NCI-H2171 treated with DMSO at 0.1 percent for 48 hours (cell line): ENCODE measurements around the gene FCN1.

Experiments used
- DNase-seq: peaks from one replicate; lab custom pipeline; 2025; lab: John Stamatoyannopoulos, UW

The FCN1 gene

DNA sequence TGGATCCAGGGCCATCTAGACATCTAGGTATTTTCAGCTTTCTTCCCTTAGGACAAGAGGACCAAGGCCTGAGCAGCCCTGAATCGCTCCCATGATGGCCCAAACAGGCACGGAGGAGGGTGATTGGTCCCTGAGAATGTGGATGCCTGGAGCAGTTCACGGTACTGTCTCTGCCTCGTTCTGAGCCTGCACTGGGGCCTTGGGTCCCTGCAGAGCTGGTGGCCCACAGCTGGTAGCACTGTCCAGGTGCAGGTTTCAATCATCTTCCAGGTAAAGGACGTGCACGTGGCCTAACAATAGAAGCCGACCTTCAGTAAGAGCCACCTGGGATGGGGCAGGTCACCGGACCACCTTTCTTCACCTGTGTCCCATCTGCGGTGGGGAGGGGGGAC, 19.4 kb upstream of the FCN1 start:
- DNase-seq, result no peak

DNA sequence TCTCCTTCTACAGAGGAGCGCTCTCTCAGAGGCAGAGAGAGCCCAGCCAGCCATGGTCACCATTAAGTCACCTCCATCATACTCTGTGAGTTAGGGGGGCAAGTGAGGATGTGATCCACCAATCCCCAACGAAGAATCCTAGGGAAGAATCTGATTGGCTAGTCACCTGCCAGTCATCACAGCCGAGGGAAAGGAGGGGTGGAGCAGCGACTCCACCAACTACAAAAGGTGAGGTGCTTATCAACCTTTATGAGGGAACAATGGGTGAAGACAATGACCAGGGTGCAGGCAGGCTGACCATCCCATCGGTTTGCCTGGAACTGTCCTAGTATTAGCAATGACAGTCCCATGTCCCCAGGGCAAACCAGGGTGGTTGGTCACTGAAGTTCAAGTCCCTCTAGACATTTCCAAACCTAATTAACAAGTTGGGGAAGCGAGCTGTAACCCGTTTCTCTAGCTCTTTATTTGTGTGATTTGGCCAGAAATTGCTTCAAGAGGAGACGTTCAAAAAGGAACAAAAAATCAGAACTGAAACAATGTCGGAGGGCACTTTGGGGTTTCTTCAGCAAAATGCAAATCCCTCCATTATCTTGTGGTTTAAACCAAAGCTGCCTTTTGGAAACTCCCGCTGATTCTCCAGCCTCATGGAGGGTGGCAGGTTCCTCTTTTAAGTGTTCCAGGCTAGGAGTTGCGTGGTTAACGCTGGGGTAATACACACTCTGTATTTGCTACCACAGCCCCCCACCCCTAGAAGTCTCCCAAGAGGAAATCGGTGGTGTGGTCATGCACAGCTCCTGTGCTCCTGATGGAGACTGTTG, 18.8 kb upstream of the FCN1 start:
- no peak for DNase-seq

DNA sequence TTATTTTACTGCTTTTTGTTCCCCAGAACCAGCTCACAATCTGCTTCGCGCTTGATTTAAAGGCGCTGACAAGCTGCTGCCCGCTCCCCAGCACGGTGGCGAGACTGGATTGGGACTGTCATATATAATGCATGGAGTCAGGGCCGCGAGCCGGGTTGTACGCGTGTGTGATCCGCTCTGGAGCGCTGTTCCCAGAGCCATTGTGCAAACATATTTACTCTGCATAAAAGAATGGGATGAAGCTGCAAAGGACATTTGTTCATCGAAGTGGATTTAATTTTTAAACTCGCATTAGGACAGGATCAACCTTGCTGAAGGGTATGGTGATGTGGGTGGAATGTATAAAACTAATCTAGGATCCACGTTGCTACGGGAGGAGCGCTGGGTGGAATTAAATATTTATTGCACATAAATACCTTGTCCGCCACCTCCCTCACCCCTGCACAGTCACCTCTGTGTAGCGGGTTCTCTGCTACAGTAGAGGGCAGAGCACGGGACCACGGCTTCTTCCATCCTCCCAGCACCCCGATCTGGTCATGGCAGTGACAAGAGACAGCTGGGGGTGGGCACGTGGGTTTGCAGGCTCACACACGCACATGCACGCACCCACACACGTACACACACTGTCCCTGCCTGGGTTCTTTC, 18.1 kb upstream of the FCN1 start:
- DNase-seq, result no peak

DNA sequence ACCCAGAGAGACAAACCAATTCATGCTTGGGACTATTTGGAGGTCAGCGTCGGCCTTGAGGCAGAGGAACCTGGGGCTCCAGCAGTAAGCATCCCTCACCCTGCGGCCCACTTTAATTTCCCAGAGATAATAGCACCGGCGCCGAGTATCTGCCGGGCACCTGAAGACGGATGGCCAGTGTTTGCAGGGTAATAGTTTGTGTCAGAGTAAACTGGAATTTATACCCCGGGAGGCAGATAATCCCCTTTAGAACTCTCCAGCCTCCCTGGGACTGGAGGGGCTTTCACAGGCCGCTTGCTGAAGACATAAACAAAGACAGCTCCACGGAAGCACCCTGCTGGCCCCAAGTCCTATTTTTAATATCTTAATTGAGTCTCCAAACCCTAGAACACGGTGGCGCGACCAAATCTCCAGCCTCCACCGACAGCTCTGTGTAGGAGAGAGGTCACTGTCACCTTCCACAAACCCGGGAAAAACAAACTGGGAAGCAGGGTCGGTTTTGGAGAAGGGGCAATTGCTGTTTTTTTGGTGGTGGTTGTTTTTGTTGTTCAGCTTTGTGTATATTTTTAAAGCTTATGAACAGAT, 17.4 kb upstream of the FCN1 start:
- no peak for DNase-seq

DNA sequence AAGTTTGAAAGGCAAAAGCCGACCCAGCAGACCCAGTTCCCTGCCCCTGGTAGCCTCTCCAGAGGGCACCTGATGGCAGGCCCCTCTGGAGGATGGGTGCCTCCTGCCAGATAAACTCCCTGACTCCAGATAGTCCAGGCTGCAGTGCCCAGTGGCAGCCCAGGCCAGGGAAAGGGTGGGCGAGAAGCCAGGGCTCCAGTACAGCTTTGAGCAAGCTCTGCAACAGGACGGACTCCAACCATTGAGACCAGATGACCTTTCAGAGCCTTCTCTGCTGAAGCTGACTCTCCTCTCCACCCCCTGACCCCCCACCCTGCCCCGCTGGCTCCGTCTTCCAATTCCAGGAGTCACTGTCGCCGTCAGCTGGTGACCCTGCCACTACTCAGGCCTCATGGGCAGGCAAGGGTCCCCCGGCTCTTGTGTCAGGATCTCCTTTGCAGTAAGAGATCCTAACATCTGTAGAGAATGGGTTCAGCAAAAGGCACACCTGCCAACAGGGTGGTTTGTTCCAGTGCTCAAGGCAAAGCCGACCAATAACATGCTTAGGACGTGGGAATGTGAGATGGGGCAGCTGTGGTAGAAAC, 15.5 kb upstream of the FCN1 start:
- peak; percentile 25 for DNase-seq

DNA sequence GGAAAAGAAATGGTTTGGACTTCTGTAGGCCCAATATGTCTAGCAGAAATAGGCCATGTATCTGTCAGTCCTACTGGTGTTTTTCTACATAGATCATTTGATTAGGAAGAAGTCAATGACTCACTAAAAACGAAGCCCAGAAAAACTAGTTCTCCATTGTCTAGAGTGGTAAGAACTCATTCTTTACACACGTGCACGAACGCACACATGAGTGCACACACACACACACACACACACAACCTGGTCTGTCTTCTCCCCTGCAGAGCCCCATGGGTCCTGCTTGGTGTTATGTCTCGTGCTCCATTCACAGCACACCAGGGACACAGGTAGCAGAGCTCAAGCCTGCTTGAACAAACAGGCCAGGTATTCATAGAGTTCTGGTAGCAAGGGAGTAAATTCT, 14.9 kb upstream of the FCN1 start:
- no peak for DNase-seq

DNA sequence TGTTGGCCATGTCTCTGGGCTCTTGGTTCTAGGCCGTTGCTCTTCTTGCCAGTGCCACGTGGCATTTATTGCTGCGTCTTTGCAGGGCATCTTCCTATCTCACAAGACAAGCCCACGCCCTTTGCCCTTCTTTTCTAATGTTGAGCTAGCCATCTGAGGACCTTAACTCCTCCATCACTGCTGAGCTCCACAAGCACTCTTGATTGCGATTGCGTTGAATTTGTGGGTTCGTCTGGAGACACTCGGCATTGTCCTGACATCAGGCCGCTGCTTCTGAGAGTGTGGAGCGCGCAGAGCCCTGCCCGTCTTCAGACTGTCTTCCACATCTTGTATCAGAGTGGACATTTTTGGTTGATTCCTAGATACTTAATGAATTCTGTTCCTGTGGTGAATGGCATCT, 14.5 kb upstream of the FCN1 start:
- DNase-seq, result no peak

DNA sequence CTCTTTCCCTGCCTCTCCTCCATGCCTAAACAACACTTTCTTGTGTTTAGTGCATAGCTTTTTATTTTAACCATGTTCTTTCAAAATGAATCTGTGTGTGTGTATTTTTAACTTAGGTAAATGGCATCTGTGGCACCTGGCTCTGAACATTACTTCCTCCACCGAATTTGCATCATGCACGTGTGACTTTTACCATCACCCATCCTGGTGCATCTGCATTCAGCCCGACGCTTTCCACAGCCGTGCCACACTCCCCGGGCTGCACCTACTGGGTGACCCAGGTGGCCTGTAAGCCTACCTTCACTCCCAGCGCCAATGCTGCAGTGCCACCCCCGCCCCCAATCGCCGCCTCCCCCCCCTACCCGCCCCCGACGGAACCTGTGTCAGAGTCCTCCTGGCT, 12.7 kb upstream of the FCN1 start:
- no peak for DNase-seq

DNA sequence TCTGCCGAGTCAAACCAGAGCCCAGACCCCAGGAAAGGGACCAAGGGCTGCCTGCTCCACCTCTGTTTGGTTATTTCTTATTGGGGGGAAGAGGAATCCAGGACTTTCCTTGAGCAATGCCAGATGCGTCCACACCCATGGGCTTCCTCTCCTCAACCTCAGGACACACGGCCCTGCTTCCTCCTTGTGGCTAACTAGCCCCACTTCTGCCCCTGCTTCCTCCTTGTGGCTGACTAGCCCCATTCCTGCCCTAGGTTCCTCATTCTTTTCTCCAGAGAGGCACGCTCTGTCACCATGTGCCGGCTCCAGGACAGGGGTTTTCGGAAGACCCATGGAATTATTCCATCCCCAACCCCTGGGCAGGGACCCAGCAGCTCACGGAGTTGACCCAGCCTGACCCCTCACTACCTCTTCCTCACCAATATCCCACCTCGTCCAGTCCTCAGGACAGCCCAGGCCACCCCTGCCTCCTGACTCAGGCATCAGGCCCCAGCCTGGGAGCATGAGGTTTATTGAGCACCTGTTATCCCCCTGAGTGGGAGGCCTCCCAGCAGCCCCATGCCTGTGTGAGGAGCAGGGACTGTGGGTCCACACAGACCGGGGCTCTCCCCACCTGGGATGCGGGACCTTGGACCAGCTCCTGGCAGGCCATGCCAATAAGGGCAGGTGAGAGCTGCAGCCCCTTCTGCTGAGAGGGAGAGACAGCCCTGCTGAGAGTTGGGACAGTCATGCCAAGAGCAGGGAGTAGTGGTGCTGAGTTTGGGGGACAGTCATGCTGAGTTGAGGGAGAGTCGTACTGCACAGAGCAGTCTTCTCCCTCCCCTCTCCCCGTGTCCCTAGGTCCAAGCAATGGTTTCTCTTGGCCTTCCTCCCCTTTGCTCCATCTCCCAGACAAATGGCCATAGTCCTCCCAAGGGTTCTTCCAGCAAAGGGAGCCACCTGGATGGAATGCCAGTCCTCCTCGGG, 11.8 kb upstream of the FCN1 start:
- DNase-seq, result no peak

DNA sequence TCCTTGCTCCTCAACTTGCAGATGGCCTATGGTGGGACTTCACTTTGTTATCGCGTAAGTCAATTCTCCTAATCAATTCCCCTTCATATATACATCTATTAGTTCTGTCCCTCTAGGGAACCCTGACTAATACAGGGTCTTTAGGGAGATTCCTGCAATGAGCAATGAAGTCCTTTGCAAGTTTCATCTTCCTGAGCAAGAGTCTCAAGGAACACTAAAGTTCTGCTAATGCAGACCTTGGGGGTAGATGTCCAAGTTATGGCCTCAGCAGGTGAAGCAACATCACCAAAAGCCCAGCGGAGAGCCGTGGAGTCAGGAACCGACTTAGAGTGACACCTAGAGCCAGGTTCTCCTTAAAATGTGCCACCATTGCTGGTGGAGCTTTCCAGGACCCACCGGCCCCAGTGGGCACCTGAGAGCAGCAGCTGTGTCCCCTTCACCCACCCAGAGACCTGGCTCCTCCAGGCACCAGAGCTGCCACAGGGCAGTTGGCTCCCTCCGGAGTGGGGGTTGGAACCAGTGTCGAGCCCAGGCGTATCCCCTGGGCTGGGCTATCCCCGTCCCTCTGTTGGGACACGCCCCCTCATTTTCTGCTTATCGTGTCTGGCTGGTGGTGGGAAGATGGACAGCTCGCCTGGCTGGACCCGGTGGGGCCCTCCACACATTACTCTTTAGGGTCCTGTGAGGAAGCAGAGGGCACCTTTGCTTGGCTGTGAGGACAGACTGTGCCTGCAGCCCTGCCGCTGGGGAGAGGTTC, 10.9 kb upstream of the FCN1 start:
- no peak for DNase-seq

DNA sequence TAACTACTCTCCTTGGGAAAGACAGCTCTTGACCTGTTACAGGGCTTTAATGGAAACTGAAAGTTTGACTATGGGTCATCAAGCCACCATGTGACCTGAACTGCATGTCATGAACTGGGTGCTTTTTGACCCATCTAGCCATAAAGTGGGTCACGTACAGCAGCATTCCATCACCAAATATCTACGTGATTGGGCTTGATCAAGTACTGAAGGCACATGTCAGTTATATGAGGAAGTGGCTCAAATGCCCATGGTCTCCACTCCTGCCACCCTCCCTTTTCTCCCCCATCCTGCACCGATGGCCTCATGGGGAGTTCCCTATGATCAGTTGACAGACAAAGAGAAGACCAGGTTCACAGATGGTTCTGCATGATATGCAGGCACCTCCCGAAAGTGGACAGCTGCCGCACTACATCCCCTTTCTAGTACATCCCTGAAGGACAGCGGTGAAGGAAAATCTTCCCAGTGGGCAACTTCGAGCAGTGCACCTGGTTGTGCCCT, 7.3 kb upstream of the FCN1 start:
- DNase-seq, result no peak

DNA sequence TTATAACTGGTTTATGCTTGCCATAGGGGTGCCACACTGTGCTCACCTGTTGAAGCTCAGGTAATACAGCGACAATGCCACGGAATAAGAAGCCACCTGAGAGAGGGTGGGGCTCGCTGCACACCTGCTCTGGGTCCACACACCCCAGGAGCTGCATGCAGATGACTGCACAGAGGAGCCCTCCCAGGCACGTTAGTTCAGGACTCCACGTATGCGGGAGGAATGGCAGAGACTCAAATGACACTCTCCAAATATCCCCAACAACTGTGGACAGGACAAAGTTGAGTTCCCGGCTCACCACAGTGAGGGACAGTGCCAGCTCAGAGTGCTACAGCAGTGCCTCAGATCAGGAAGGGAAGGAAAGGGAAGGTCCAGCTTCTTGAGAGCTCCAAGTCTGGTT, 5.8 kb upstream of the FCN1 start:
- DNase-seq, result no peak

DNA sequence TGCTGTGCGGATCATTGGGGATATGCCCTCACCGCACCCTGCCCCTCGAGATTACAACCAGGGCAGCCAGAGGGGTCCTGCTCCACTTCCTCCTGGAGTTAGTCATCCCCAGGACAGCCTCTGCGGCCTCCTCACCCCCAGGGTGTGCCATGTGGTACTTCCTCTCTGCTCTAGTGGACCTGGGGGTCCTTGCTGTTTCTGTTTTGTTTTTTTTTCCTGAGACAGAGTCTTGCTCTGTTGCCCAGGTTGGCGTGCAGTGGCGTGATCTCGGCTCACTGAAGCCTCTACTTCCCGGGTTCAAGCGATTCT, 5.2 kb upstream of the FCN1 start:
- no peak for DNase-seq

DNA sequence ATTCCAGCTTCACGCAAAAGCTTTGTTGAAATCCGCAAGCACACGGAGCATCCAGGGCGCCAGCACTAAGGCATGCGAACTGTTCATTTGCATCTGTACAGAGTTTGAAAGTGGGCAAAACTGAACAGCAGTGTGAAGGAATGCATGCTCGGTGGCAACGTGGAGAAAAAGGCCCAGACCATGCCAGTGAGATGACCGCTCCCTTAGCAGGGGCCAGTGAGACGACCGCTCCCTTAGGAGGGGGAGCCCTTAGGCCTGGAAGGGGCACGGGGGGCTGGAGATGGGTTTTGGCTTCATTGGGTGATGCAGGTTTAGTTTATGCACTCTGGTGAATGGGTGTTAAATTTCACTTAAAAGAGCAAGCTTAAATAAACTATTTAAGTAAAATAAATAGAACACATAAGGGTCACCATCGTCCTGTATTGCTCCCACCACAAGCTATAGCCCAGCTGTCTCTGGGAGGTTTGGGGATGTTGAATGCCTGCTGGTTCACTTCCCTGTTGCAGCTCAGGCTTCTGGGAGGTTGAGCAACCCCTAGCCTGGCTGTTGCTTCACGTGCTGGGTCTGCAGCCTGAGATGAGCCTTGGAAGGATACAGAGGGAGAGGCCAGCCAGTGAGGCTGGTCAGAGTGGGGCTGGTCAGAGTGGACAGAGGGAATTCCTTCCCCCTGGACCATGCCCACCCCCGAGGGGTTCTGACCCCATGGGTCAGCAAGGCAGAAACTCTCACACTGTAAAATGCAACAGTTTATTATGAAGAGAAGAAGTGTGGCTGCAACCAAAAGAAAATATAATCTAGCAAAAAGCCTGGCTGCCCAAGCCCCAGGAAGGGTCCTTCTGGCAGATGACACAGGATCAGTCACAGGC, 4.6 kb upstream of the FCN1 start:
- DNase-seq, result no peak

DNA sequence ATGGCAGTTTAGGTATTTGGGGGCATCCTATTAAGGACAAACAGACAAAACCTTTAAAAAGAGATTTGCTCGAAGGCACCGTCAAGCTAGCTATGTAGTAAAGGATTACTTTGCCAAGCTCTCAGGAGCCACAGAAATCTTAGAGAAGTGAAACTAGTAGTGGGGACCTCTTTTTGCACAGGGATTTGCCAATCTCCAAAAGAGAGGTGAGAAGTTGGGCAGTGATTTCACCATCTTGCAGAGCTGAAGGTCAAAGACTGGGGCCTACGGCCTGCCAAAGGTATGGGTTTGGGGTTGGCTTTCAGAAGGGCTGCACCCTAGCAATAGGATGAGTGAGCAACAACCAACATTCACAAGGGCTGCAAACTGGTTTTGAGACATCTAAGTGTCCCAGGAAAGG, 1.6 kb upstream of the FCN1 start:
- no peak for DNase-seq

DNA sequence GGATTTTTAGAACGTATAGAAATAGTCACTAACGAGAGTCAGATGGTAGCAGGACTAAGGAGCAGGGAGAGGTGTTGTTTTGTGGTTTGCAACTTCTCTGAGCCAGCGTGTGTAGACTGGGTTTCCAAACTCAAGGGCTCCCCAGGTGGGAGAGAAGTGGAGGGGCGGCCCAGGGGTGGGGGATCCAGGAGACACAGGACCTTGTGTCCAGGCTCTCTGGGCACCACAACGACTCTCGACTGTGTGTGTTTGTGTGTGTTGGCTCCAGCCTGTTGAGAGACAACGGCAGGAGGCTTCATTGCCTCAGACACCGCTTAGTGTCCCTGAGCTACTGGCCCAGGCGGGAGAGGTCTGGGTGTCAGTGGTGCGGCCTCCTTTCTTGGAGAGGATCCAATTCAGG, 934 bp upstream of the FCN1 start:
- no peak for DNase-seq

DNA sequence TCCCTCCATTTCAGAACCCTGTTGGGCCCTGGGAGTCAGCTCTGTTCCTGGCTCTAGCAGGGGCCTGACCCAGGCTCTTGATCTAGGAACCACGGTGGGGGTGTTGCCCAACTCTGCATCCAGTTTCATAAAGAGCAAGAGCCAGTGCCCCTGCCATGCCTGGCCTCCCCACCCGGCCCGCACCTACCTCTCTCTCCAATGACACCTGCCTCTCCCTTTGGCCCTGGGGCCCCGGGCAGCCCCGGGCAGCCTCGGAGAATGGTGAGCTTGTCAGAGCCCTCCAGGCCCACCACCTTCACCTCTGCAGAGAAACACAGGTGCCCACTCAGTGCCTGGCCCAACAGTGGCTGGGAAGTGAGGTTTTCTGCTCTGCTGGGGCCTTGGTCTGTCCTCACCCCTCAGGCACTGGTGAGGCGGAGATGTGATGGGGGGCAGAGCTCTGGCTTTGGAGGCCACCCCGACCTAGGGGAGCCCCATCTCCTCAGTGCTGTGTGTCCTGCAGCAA, 1.5 kb downstream of the FCN1 start:
- no peak for DNase-seq

DNA sequence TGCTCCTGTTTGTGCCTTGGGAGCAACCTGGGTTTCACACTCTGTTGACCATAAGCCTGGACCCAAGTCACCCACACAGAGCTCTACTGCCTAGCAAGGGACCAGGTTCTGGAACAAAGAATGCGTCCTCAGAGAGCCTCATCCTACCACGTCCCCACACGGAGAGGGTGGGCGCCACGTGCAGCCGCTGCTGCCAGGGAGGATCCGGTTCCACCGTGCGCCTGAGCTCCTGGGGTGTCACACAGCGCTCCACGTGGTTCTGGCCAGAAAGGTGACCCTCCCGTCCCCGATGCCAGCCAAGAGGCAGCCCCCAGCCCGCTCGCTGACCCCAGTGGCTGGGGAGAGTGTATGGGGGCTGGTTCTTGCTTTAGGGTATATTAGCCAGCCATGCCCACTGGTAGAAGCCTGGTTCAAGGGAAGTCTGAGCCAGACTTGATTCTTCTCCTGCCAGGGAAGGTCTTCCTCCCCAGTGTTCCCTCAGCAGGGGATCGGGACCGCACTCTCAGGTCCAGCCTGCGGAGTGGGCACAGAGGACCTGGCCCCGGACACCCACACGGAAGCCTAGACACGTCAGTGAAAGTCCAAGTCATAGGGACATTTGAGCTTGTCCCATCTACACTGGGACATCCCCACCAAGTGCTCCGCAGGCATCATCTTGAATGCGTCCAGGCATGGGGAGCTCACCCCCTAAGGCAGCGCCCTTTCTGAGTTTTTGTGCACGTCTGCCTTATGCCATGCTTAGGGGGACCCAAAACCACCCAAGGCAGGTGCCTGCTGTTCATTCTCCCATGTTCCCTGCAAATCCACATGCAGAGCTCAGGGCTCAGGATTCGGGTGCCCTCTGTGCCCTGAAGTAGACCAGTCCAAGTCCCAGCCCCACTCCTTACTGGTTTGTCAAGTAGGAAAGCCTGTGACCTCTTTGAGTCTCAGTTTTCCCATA, 2.4 kb downstream of the FCN1 start:
- no peak for DNase-seq

DNA sequence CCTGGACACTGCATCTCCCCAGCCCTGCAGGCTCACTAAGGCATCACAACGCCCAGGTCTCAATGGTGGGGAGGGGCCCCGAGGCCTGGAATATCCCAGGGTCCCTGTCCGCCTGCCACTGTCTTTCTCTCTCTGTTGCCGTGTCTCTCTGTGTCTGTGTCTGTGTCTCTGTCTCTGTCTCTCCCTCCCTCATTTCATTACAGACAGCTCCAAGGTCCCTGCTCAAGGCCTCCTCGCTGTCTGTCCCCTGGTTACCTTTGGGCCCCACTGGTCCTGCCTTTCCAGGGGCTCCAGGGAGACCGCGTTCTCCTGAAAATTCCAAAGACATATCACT, 3.2 kb downstream of the FCN1 start:
- no peak for DNase-seq
